HCT116 (cell line): ENCODE data around the gene MSTO1. TPM values are rescaled to one million over a fixed set of nuclear protein-coding genes. Genes with fewer than 3 reads are reported as not detected.
A peak's percentile ranks its signal among the peaks of the same experiment; 100 is the strongest.
"Not testable (repeated sequence)": the region's sequence is repeated elsewhere in the genome, so short reads cannot be mapped to it uniquely, and the experiment has no call there.

Experiments
- ATAC-seq: fragments of 200-7000 bp; cut with Tn5 transposase; 2 replicates; pipeline ENCODE4 v1.9.1; 2020; ENCODE audit warnings: mild to moderate bottlenecking, moderate library complexity
- BruUV-seq: library from RNA; stranded (reverse); fragments of 400-500 nt; replicated peaks from 2 replicates; lab custom pipeline; 2021; lab: Mats Ljungman, UMichigan
- CTCF ChIA-PET: fragments of 300-600 bp; sonication (Branson Sonifier 250); formaldehyde crosslinking; loops from one replicate; lab custom pipeline; 2021; ENCODE audit warnings: antibody characterized with exemption; lab: Charles Lee
- POLR2A ChIA-PET: fragments of 300-600, 350-600 bp; sonication (Branson Sonifier 250); formaldehyde crosslinking; loops from one replicate; lab custom pipeline; 2021; ENCODE audit warnings: antibody characterized with exemption; lab: Charles Lee
- RAD21 ChIA-PET, 2 experiments: fragments of 300-600 bp; sonication (Branson Sonifier 250); formaldehyde crosslinking; loops; one replicate each; lab custom pipeline; 2023; ENCODE audit warnings: low total read pairs in 2 of 2; ENCODE audit not compliant: uncharacterized antibody in 2 of 2, unreplicated experiment in 2 of 2, low non-redundant PET in 1 of 2; lab: Charles Lee
- DNase-seq: peaks from one replicate; pipeline ENCODE4 v3.0.0-alpha.2; 2010; ENCODE audit warnings: low read depth, low spot score
- H2AFZ ChIP-seq: fragments of 200-600 bp; shearing (Covaris generic), sonication (generic); 2 replicates; pipeline ENCODE4 v1.6.1; 2017; ENCODE audit warnings: low read depth, mixed run types, mixed read lengths, antibody characterized with exemption, low read length; ENCODE audit not compliant: poor library complexity, severe bottlenecking
- H3K27ac ChIP-seq: 2 replicates; pipeline ENCODE4 v1.5.1; 2012; ENCODE audit warnings: low read depth, low read length
- H3K27me3 ChIP-seq: fragments of 200-600 bp; sonication (generic); 2 replicates; pipeline ENCODE4 v1.6.1; 2016; ENCODE audit warnings: mixed run types, low read length, mixed read lengths; ENCODE audit not compliant: insufficient read depth
- H3K36me3 ChIP-seq, 2 experiments: fragments of 200-500 bp in 1 of 2; fragments of 200-600 bp in 1 of 2; sonication (Bioruptor generic) in 1 of 2; sonication (generic) in 1 of 2; 2 replicates each; pipeline versions ENCODE4 v1.5.1 to v1.6.1; 2014 to 2016; ENCODE audit warnings: low read length in 2 of 2, inconsistent platforms in 1 of 2, mixed read lengths in 1 of 2, mixed run types in 1 of 2; ENCODE audit not compliant: insufficient read depth in 2 of 2, control insufficient read depth in 1 of 2
- H3K4me1 ChIP-seq, 2 experiments: fragments of 200-600 bp in 1 of 2; sonication (generic) in 1 of 2; 2 replicates each; pipeline versions ENCODE4 v1.5.1 to v1.6.1; 2012 to 2017; ENCODE audit warnings: low read length in 2 of 2, inconsistent platforms in 1 of 2, mild to moderate bottlenecking in 1 of 2, mixed read lengths in 1 of 2, mixed run types in 1 of 2, moderate library complexity in 1 of 2; ENCODE audit not compliant: insufficient read depth in 2 of 2, control insufficient read depth in 1 of 2
- H3K4me2 ChIP-seq: fragments of 200-600 bp; sonication (generic); 2 replicates; pipeline ENCODE4 v1.6.1; 2017; ENCODE audit warnings: mixed run types, low read length, mixed read lengths
- H3K4me3 ChIP-seq, 2 experiments: fragments of 200-600 bp in 1 of 2; sonication (generic) in 1 of 2; replicated peaks in 1 of 2; 2 replicates each; pipeline ENCODE4 v1.5.1; 2011 to 2016; ENCODE audit warnings: low read length in 2 of 2, control low read depth in 1 of 2, low read depth in 1 of 2, mild to moderate bottlenecking in 1 of 2, mixed read lengths in 1 of 2, mixed run types in 1 of 2
- H3K79me2 ChIP-seq: fragments of 200-600 bp; sonication (generic); 2 replicates; pipeline ENCODE4 v1.6.1; 2017; ENCODE audit warnings: mild to moderate bottlenecking, mixed run types, low read length, moderate library complexity, mixed read lengths; ENCODE audit not compliant: insufficient read depth
- H3K9ac ChIP-seq: fragments of 200-600 bp; sonication (generic); 2 replicates; pipeline ENCODE4 v1.6.1; 2016; ENCODE audit warnings: low read length, mixed read lengths
- H3K9me2 ChIP-seq: fragments of 200-600 bp; sonication (generic), shearing (Covaris generic); 2 replicates; pipeline ENCODE4 v1.6.1; 2017; ENCODE audit warnings: mixed run types, mild to moderate bottlenecking, moderate library complexity; ENCODE audit not compliant: insufficient read depth
- H3K9me3 ChIP-seq, 2 experiments: fragments of 200-500 bp in 1 of 2; fragments of 200-600 bp in 1 of 2; sonication (Bioruptor generic) in 1 of 2; sonication (generic) in 1 of 2; 2 replicates each; pipeline ENCODE4 v1.6.1; 2014 to 2017; ENCODE audit warnings: low read length in 2 of 2, mixed read lengths in 2 of 2, inconsistent platforms in 1 of 2, low read depth in 1 of 2, mild to moderate bottlenecking in 1 of 2, mixed run types in 1 of 2, moderate library complexity in 1 of 2; ENCODE audit not compliant: control insufficient read depth in 1 of 2, insufficient read depth in 1 of 2
- H4K20me1 ChIP-seq: fragments of 200-600 bp; sonication (generic), shearing (Covaris generic); 2 replicates; pipeline ENCODE4 v1.6.1; 2017; ENCODE audit warnings: mixed run types, mild to moderate bottlenecking, moderate library complexity; ENCODE audit not compliant: insufficient read depth
- CBX3 ChIP-seq: IDR thresholded peaks from 2 replicates; pipeline ENCODE4 v1.6.1; 2012; ENCODE audit warnings: low read depth
- EGR1 ChIP-seq: IDR thresholded peaks from 2 replicates; pipeline ENCODE4 v1.6.1; 2012; ENCODE audit warnings: low read depth
- ELF1 ChIP-seq: IDR thresholded peaks from 2 replicates; pipeline ENCODE4 v1.6.1; 2012; ENCODE audit warnings: low read depth, borderline replicate concordance
- EZH2 ChIP-seq: fragments of 200-600 bp; sonication (generic); IDR thresholded peaks from 2 replicates; pipeline ENCODE4 v1.6.1; 2017; ENCODE audit warnings: antibody characterized with exemption, mixed run types
- EZH2phosphoT487 ChIP-seq: fragments of 200-600 bp; IDR thresholded peaks from 2 replicates; pipeline ENCODE4 v1.6.1; 2018; ENCODE audit warnings: antibody characterized with exemption, borderline replicate concordance
- FOSL1 ChIP-seq: IDR thresholded peaks from 2 replicates; pipeline ENCODE4 v1.6.1; 2012; ENCODE audit warnings: low read depth
- JUND ChIP-seq: IDR thresholded peaks from 2 replicates; pipeline ENCODE4 v1.6.1; 2012
- MAX ChIP-seq: IDR thresholded peaks from 2 replicates; pipeline ENCODE4 v1.6.1; 2012
- POLR2AphosphoS5 ChIP-seq: IDR thresholded peaks from 2 replicates; pipeline ENCODE4 v1.6.1; 2011; ENCODE audit warnings: mild to moderate bottlenecking, low read depth, low read length, moderate library complexity
- intact Hi-C: fragments of 100-400 bp; cut with micrococcal nuclease; formaldehyde crosslinking; loops from 2 replicates; pipeline ENCODE4 v1.10.0; 2022
- total RNA-seq: library from RNA; stranded (reverse); gene quantifications from one replicate; pipeline ENCODE4 v1.2.1, GENCODE V29; 2021; ENCODE audit not compliant: unreplicated experiment

MSTO1 gene
- total RNA-seq, 1 experiment from 2014 or later = 56.4 TPM

GRCh38 chr1:155652951-155653350 lies 42.9 kb downstream of the MSTO1 start:
- no peak overlapping the region for H3K9ac ChIP-seq
- ChIA-PET RAD21 (no interaction called here), CTCF (no interaction called here), POLR2A (no interaction called here)
- H3K4me2 ChIP-seq = peak overlapping the region; percentile 79; the same call in 1 of the 2 replicates
- no peaks in the 10 kb centered on the region for H3K9me3 ChIP-seq
- H3K9me2 ChIP-seq = no peaks in the 10 kb centered on the region
- ATAC-seq = no peak
- DNase-seq = no peak
- no peaks in the 10 kb centered on the region for H3K27me3 ChIP-seq
- no TSS peak for BruUV-seq
- H3K36me3 ChIP-seq = no peaks in the 10 kb centered on the region
- H3K79me2 ChIP-seq = no peaks in the 10 kb centered on the region
- H3K4me3 ChIP-seq = no peak overlapping the region
- TF ChIP-seq FOSL1 (no peak), EZH2 (no peak), MAX (no peak)
- H3K4me1 ChIP-seq = peaks cover 26 to 38% of the 10 kb centered on the region in 2 experiments
- intact Hi-C loops = no loop called here
- H4K20me1 ChIP-seq = no peaks in the 10 kb centered on the region
- peak overlapping the region; percentile 97 for H2AFZ ChIP-seq
- H3K27ac ChIP-seq = no peak overlapping the region

- Histone ChIP-seq H3K79me2 (no peaks in the 10 kb centered on the region), H3K36me3 (peaks cover 19 to 20% of the 10 kb centered on the region in 2 experiments), H3K9me2 (no peaks in the 10 kb centered on the region), H3K4me2 (no peak overlapping the region), H4K20me1 (no peaks in the 10 kb centered on the region), H3K4me1 (peaks cover 3 to 6% of the 10 kb centered on the region in 2 experiments), H3K9me3 (no peaks in the 10 kb centered on the region), H3K27ac (no peak overlapping the region), H2AFZ (no peak overlapping the region), H3K9ac (no peak overlapping the region), H3K27me3 (no peaks in the 10 kb centered on the region), H3K4me3 (no peak overlapping the region)
- intact Hi-C loops = no loop called here
- DNase-seq = no peak
- RAD21 ChIA-PET = no interaction called here
- TF ChIP-seq EZH2phosphoT487 (no peak), JUND (no peak), FOSL1 (no peak), EGR1 (no peak), ELF1 (no peak), CBX3 (no peak), POLR2AphosphoS5 (peak; percentile 44)
- no peak for ATAC-seq
- CTCF ChIA-PET = no interaction called here
- POLR2A ChIA-PET = no interaction called here
- no TSS peak for BruUV-seq
Observed at GRCh38 chr1:155657463-155657862, 47.4 kb downstream of the MSTO1 start.

- H3K27ac ChIP-seq, RAD21 ChIA-PET, H3K4me3 ChIP-seq, intact Hi-C loops, H3K9me2 ChIP-seq, CTCF ChIA-PET, H3K4me1 ChIP-seq, ATAC-seq, POLR2A ChIA-PET, H3K9ac ChIP-seq, H3K79me2 ChIP-seq, DNase-seq, H3K9me3 ChIP-seq, H4K20me1 ChIP-seq, H2AFZ ChIP-seq, H3K27me3 ChIP-seq, BruUV-seq, H3K4me2 ChIP-seq: not testable (repeated sequence)
- H3K36me3 ChIP-seq = peaks cover 26 to 32% of the 10 kb centered on the region in 2 experiments
Observed at GRCh38 chr1:155661239-155661638, 51.2 kb downstream of the MSTO1 start.
